Stimulated activated CD8-positive, alpha-beta memory T cell treated with anti-CD3 and anti-CD28 coated beads, Interleukin-4, amount 100 ng/mL, for 1 hour (primary cell): ENCODE results near the gene AGPAT1.
"Not testable (repeated sequence)": the region's sequence is repeated elsewhere in the genome, so short reads cannot be mapped to it uniquely, and the experiment has no call there.

Experiments
- DNase-seq, 2 donors: peaks; one replicate each; pipeline ENCODE4 v3.0.0-alpha.2; 2020; ENCODE audit warnings: low read depth in 2 of 2, low spot score in 1 of 2

AGPAT1 gene

DNA sequence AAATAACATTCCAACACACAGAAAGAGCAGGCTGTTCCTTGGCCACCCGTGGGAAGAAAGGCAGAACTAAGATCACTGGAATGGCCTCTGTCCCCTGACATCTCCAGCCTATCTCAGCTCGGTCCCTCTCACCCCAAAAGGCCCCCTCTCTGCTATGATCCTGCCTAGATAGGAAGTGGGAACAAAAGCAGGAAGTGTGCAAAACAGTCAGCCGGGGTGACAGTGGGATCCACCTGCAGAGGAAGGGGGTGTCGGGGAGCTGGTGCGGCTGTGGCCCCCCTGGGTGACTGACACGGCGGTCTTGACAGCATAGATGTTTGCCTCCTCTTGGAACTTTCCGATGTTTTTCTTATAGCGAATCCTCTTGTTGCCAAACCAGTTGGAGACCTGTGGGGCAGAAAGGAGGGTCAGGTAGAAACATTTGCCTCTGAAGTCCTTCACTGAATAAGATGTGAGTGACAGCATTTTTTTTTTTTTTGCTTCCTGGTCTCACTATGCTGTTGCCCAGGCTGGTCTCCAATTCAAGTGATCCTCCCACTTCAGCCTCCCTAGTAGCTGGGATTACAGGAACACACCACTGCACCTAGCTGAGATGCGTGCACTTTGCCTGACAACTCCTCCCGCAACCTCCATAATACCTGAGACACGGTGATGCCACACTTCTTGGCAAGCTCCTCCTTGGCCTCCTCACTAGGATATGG, 11.3 kb upstream of the AGPAT1 start:
- no peak for DNase-seq

DNA sequence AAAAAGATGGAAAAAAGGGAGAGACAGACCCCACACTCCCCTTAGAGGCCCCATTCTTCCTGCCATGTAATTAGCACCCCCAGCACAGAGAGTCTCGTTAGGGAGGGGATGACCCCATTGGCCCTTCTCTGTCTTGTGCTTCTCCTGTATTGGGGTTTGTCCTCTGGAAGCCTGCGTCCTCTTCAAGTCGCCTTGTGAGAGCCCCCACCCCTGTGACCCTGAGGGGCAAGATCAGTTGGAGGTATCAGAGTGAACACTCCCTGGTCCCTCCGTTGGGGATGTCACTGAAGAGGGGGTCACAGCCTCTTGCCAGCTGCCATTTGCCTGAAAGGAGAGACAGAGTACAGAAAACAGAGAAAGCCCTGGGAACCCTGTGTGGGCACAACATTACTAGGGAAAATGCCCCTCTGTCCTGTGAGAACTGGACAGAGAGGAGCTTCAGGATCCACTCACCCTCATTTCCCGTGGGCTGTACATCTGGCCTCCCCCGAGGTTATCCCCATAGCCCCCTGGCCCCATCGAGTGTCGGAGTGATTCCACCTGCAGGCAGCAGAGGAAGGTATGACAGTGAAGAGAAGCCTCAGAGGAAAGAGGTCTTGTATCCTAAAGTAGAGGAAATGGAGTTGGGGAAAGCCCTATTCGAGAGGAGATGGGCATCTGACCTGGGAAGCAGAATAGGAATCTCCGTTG, 10.4 kb upstream of the AGPAT1 start:
- not testable (repeated sequence) for DNase-seq

DNA sequence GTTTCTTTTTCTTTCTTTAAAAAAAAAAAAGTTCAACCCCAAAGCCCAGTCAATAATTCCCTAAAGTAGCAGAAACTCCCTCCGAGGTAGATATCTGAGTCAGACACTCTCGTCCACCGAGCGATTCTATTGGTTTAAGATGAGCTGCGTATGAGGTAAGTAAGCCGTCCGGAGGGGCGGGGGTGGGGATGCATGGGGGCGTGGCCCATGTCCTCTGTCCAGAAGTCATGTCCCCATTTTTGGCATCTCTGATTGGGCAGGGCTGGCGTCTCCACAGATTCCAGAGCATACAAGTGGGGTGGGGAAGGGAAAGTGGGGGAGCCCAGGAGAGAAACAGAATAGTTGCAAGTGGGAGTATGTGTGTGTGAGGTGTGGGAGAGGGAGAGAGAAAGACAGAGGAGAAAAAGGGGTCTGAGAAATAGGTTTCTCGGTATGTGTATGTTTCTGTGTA, 9.8 kb upstream of the AGPAT1 start:
- peak in 1 of 2 donors; percentile 35 for DNase-seq

DNA sequence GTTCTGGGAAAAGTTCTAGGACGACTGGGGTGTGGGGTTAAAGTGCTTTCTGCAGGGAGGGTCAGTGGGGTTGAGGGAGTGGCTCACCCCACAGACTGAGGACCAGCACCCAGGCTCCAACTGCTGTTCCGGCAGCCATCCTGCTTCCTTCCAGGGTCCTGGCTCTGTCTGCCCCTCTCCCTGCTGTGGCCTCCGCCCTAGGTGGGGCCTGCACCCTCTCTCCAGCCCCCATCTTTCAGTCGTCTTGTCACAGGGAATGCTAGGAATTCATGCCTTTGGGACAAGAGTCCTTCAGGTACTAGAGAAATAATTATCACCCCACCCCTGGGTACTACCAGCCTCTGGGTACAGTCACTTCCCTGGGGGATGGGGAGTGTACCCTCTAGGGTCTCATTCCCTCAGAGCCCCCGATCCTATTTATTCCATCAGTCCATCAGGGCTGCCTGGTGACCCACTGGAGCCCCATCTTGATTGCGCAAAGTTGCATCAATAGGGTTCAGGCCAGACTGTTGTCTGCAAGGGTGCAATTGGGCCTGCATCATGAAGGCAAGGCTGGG, 8.3 kb upstream of the AGPAT1 start, which contains the start of gene AGER:
AGER (minus strand) TSS at position 170 of the 557 bp plus-strand sequence; CDS start at position 139, 31 bp downstream.
- DNase-seq = no peak

DNA sequence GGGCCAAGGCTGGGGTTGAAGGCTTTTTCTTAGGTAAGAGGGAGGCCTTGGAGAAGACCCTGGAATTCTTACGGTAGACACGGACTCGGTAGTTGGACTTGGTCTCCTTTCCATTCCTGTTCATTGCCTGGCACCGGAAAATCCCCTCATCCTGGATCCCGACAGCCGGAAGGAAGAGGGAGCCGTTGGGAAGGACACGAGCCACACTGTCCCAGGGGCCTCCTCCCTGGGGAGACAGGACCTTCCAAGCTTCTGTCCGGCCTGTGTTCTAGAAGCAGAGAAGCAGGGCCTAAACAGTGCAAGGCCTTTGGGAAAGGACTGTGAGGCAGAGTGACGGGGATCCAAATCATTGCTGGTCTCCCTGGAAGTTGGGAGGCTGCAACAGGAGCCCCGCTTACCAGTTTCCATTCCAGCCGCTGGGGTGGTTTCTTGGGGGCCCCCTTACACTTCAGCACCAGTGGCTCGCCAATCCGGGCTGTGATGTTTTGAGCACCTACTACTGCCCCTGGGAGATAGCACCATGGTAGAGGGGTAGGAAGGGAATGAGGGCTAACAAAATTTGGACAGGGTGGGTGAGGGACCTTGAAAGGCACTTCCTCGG, 7.7 kb upstream of the AGPAT1 start:
- DNase-seq = no peak

DNA sequence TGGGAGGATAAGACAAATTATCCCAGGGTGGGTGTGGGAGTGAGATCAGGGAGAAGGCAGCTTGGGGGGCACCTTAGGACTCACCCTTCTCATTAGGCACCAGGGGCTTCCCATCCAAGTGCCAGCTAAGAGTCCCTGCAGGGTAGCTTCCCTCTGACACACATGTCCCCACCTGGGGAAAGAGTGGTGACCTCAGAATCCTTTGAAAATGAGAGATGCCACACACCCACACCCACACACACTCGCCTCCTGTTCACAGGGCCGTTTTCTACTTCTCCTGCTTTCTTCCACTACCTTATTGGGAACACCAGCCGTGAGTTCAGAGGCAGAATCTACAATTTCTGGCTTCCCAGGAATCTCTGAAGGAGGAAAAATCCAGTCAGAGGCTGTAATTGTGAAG, 7.1 kb upstream of the AGPAT1 start:
- no peak for DNase-seq

DNA sequence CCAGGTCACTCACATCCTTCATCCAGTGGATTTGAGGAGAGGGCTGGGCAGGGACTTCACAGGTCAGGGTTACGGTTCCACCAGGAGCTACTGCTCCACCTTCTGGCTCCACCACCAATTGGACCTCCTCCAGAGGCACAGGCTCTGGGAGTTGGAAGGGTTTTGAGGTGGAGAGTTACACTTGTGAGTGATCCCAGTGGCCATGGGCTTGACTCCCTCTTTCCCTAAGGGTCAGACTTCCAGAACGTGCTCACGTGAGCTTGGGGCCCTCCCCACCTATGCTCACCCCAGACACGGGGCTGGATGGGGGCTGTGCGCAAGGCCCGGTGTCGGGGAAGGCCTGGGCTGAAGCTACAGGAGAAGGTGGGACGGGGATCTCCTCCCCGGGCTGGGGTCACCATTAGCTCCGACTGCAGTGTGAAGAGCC, 6.7 kb upstream of the AGPAT1 start:
- no peak for DNase-seq

DNA sequence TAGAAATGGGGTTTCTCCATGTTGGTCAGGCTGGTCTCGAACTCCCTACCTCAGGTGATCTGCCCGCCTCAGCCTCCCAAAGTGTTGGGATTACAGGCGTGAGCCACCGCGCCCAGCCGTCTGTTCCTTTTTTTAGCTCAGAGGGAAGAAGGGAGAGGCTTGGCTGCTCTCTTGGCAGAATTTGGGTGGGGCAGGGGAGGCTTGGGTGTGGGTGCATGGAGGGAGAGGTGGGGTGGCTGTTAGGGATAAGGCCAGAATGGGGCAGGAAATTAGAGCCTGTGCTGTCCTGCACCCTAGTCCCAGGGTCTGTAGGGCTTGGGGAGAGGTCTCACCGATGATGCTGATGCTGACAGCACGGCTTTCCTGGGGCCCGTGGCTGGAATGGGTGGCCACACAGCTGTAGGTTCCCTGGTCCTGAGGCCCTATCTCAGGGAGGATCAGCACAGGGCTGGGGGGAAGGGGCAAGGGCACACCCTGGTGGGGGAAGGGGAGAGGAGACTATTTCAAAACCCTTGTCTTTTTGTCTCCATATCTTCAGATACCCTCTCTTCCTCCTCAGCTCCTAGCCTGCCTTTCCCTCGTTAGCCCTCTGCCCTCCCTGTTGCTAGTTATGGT, 6.1 kb upstream of the AGPAT1 start:
- no peak for DNase-seq

DNA sequence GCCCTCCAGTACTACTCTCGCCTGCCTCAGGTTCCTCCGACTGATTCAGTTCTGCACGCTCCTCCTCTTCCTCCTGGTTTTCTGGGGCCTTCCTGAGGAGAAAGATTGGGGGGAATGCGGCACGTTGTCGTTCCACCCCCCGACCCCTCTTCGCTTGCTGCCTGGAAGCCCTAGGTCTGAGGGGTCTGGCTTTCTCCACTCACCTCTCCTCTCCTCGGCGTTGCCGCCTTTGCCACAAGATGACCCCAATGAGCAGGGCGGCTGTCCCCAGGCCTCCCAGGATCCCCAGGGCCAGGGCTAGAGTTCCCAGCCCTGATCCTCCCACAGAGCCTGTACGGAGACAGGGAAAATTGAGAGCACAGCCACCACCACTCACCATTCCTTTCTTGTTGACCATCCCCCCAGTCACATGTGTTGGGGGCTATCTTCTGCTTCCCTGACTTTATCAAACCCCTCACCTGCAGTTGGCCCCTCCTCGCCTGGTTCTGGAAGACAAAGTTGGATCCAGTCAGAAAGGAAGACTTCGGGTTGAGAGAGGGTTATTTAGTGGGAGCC, 5.3 kb upstream of the AGPAT1 start:
- DNase-seq = no peak

DNA sequence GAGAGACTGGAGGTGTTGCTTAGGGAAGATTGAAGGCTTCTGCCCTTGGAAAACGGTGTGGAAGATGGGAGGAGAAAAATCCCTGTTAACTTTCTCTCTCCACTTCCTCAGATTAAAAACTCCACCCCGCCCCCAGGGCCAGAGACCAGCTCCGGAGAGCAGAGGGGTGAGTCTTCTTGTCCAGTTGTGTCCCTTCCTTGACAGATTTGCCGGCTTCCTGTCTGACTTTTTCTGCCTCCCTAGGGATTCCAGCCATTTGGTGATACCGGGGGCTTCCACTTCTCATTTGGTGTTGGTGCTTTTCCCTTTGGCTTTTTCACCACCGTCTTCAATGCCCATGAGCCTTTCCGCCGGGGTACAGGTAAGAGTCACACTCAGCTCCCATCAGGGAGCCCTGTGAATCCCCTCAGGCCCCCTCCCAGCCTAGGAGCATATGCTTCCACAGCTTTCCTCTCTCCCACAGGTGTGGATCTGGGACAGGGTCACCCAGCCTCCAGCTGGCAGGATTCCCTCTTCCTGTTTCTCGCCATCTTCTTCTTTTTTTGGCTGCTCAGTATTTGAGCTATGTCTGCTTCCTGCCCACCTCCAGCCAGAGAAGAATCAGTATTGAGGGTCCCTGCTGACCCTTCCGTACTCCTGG, 4.0 kb upstream of the AGPAT1 start:
- DNase-seq = no peak

DNA sequence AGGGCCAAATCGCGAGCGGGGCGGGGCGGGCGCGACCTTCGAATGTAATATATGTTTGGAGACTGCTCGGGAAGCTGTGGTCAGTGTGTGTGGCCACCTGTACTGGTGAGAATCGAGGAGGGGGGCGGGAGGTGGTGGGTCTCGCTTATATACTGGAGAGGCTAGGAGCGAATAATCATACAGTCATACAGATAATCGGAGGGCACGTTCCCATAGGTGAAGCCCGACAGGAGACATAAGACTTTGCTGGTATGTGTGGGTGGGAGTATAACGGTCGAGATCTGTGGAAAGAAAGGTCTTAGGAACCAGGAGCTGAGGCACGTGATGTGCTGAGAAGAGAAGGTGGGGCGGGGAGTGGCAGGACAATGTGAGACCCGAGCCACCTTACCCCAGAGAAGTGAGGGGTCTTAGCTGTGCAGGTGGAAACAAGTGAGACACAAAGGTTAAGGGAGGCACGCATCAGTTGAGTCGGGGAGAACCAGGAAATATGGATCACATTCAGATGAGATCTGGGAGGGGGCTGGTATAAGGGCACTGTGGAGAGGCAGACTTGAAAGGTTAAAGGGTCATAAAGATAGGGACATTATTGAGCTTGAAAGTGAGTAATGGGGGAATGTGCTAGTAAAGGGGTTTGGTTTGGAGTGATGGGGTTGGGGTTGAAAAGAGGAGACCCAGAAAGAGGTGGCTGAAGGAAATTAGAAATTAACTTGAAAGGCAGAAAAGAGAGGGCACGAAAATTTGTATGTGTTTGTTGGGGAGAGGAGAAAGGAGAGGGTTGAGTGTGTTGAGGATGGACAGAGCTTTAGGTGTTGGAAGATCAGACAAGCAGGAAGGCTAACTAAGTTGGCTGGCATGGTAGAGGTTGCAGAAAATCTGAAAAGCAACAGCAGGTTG, 2.9 kb upstream of the AGPAT1 start:
- no peak for DNase-seq

DNA sequence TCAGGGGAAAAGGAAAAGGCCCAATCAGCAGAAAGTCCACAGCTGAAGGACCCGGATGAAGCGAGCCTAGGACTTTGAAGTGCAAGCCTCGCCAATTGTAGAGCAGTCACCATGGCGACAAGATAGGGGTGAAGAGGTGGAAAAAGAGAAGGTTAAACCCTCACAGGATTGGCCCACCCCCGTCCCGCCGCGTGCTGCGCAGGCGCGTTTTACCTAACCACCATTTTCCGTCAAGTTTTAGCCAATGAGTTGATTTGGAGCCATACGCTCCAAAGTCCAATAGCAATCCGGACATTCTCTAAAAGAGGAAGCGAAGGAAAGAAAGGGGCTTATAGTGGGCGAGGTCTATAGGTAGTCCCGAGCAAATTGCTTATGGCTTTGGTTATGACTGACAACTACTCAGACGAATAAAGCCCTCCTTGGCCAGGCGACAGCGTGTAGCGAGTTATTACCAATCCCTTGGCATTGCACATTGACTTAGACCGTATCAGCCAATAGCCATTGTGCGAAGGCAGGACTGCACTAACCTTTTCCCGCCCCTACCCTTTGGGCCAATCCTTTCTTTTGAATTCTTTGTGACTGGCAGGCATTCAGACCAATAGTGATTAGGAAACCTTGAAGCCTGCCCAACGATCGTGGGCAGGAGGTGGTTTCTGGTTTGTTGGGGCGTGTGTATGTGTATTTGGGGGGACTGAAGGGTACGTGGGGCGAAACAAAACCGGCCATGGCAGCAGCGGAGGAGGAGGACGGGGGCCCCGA, 2.1 kb upstream of the AGPAT1 start, which contains the start of gene RNF5:
RNF5 (plus strand) TSS at position 618 of the 759 bp plus-strand sequence; CDS start at position 725, 107 bp downstream.
- DNase-seq = peak; percentile 79 to 87

DNA sequence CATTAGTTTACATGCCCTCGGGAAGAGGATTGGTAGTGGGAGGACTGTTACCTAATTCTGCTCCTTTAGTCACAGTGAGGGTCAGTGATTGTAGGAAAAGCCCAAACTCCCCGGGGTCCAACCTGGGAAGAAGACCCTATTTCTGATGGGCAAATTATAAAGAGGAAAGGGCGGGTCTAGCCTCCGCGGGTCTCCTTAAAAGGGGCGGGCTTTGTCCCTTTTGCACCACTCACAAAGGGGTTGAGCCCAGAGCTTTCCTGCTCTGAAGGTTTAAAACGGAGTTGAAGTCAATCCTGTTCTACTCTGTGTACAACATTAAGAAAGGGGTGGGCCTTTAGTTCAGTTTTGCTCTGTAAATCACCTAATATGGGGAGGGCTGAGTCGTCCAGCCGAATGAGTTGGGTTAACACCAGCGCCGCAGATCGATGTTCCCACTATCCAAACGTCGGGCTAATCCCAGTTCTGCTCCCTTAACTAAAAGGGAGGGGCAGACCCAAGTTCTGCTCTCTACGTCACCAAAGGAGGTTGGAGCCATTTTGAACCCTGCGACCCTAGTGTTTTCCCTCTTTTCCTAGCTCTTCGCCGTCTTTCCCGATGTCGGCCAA, 1.4 kb upstream of the AGPAT1 start:
- no peak for DNase-seq

DNA sequence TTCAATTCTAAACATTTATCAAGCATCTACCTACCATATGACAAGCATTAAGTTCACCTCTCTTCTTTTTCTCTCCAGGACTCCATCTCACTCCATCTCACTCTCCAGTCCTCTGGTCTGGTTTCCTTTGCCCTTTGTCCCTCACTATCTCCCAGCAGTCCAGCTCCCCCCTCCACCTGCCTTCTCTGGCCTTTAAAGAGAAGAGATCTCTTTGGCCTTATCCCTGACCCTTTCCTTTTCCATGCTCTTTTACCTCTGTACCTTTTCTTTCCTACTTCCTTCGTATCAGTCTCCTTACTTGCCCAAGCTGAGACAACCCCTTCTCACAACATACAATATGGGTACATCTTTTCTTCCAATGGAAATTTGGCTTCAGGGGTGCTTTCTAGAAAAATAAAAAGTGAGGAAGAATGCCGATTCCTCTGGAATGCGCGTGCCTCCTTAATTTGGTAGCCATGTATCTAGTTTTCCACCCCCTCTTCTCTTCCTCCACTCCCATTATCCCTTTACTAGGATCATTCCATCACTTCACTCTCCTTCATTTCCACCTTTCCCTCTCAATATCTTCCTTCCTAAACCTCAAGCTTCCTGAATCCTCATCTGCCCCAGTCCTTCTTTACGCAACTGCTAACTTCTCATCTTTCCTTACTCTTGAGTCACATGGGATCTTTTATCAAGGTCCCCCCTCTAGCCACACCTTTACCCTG, 745 bp upstream of the AGPAT1 start:
- no peak for DNase-seq

DNA sequence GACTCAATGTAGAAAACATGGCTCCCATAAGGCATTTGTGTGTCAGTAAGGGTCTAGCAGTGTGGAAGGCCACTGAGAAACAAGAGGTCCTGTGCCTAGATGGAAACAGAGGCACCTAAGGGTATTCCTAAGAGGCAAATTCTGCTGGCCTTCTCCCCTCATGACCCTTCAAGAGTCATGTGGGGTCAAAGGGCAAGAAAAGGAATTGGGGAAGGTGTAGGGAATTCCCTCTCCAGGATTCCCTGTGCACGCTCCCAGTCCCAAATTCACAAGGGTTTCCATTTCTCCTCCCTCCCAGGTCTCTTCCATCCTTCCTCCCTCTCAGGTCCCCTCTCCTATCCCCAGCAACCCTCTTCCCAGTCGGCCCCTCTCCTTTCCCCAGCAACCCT, 568 bp downstream of the AGPAT1 start:
- no peak for DNase-seq

DNA sequence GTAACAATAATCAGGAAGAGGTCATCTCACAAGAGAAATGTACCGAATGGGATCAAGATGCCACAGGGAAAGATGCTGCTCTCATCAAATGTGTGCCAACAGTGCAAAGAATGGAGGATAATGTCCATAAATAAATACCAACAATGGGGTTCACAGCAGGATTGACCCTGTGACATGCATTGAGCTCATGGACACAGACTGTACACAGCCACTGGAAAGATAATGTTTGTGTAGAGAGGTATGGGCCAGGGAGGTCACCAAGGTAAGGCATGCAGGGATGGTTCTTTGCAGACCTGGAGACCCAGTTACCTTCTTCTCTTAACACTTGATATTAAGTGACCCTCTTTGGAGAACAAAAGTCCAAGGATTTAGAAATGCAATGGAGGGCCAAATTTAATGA, 1.5 kb downstream of the AGPAT1 start:
- DNase-seq = no peak

DNA sequence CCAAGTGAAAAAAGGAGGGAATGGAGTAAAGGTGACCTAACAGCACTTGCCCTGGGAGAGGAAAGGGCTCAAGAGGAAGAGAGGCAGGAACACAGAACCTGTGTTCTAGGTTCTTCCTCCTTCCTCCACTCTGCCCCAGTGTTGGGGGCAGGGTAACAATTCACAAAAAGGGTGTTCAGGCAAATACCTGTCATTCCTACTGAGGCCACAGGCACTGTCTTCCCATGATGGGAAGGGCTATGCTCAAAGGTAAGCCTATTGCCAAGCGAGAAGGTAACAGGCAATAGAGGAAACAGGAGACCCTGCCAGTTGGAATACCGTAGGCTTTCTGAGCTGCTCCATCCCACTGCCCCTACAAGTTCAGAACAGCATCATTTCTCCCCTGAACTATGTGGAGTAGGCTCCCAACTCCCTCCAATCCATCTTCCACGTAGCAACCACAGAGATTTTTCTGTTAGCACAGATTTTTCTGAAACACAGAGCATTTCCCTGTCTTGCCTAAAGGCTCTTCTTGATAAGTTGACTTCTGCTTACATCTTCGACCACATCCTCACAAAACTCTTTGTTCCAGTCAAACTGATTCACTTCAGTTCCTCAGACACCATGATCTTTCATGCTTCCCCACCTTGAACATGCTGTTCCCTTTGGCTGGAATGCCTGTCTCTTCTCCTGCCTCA, 2.7 kb downstream of the AGPAT1 start:
- DNase-seq = no peak
